T-helper 22 cell (primary cell): ENCODE results near the gene MBOAT1.
"Not testable (repeated sequence)": the region's sequence is repeated elsewhere in the genome, so short reads cannot be mapped to it uniquely, and the experiment has no call there.

ENCODE experiments used
- DNase-seq: peaks from one replicate; pipeline ENCODE4 v3.0.0-alpha.2; 2020; ENCODE audit warnings: low read depth

The MBOAT1 gene, protein sequence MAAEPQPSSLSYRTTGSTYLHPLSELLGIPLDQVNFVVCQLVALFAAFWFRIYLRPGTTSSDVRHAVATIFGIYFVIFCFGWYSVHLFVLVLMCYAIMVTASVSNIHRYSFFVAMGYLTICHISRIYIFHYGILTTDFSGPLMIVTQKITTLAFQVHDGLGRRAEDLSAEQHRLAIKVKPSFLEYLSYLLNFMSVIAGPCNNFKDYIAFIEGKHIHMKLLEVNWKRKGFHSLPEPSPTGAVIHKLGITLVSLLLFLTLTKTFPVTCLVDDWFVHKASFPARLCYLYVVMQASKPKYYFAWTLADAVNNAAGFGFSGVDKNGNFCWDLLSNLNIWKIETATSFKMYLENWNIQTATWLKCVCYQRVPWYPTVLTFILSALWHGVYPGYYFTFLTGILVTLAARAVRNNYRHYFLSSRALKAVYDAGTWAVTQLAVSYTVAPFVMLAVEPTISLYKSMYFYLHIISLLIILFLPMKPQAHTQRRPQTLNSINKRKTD

DNA sequence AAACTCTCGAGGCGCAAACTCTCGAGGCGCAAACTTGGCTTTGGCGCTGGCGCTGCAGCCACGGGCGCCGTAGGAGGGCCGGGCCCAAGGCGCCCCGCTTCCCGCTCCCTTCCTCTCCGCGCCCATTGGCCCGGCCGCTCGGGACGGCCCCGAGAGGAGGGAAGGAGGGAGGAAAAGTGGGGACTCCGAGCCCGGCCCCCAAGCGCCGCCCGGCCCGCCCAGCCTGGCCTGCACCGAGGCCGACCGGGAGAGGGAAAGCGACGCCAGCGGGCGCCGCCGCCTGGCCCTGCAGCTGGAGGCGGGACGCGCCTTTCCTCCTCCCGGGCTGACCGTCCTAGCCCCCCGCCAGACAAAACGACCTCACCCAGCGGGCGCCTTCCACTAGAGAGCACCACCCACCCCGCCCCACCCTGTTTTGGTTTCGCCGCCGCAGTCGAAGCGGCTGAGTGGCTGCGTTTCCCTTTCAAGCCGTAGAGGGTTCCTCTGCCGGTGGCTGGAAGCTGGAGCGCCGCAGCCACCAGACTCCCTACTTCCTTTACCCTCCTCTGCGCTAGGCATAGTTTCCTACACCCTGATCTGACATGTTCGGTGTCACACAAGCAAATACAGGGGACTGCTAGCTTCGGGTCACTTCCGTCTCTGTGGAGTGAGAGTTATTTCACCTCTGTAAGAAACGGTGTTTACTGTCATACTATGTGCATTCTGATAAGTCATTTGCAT lies at the start of gene MBOAT1:
Gene MBOAT1 (minus strand): TSS at position 78 of the 720 bp plus-strand sequence. CDS start 235 bp downstream, outside the sequence.
- DNase-seq = peak; percentile 53

DNA sequence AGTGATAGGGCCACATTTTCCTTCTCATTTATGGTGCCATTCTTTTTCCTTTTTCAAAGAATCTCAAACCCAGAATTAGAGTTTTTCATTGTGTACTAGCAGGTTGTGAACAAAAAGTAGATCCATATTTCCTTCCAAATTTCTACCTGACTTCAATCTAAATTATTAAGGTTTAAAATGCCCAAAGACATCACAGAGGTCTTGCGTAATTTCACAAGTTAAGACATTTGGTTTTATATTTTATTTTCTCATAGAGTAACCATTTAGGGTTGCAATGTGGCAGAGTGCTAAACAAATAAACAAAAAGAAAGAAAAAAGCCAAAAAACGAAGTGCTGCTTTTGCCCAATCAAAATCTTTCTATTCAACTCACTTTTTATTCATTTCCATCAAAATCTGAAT lies 49.4 kb upstream of the MBOAT1 start:
- no peak for DNase-seq

DNA sequence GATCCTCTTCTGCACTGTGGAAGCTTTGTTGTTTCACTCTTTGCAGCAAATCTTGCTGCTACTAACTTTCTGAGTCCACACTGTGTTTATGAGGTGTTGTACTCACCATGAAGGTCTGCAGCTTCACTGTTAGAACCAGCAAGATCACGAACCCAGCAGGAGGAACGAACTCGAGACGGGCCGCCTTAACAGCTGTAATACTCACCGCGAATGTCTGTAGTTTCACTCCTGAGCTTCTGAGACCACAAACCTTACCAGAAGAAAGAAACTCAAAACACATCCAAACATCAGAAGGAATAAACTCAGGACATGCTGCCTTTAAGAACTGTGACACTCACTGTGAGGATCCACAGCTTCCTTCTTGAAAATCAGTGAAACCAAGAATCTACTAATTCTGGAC lies 48.1 kb upstream of the MBOAT1 start:
- DNase-seq = no peak

DNA sequence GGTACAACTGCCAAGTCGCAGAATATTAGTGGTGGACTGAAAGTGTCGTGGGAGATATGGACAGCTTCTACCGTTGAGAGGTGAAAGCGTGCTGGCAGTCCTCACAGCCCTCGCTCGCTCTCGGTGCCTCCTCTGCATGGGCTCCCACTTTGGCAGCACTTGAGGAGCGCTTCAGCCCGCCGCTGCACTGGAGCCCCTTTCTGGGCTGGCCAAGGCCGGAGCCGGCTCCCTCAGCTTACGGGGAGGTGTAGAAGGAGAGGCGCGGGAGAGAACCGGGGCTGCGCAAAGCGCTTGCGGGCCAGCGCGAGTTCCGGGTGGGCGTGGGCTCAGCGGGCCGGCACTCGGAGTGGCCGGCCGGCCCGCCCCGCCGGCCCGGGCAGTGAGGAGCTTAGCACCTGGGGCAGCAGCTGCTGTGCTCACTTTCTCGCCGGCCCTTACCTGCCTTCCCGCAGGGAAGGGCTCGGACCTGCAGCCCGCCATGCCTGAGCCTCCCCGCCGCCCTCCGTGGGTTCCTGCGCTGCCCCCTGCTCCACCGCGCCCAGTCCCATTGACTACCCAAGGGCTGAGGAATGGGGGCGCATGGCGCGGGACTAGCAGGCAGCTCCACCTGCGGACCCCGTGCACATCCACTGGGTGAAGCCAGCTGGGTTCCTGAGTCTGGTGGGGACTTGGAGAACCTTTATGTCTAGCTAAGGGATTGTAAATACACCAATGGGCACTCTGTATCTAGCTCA lies 47.2 kb upstream of the MBOAT1 start:
- DNase-seq = no peak

DNA sequence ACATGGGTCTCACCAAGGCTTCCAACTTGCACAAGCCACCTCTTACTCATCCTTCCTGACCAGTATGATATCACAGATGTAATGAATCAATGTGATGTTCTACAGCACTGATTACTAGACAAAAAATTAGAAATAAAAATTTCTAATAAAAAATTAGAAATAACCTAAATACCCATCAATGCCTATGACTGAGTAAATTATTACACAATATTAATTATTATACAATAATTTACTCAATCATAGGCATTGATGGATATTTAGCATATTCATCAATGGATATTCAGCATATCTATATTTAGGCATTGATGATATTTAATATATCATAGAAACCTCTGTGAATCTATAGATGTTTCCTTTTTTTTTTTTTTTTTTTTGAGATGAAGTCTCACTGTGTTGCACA lies 43.2 kb upstream of the MBOAT1 start:
- no peak for DNase-seq

DNA sequence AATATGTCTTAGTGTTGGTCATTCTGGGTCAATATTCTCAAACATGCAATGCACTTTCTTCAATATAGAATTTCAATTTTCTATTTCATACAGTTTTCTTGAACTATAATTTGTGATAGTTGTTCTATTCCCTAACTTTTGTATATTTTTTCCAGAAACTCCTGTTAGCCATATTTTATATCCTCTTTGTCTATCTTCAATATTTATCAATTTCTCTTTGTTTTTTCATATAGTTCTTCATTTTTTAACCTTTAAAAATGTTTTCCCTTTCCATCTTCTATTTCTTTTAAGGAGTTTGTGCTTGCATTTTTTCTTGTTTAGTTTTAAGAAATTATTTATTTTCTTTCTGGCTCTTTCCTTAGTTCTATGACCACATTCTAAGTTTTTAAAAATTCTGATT lies 42.0 kb upstream of the MBOAT1 start:
- DNase-seq = no peak

GRCh38 chr6:20253021-20253420 lies 40.8 kb upstream of the MBOAT1 start:
- no peak for DNase-seq

DNA sequence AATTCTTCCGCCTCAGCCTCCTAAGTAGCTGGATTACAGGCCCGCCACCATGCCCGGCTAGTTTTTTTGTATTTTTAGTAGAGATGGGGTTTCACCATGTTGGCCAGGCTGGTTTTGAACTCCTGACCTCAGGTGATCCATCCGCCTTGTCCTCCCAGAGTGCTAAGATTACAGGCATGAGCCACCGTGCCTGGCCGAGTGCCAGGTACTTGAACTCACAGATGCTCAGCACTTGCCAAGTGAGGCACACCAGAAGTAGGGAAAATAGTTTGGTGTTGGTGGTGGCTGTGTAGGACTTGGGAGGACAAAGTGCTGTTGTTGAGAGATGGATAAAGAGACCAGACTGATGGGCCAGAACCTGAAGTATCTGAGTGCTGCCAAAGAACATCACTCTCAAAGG lies 40.0 kb upstream of the MBOAT1 start:
- no peak for DNase-seq

DNA sequence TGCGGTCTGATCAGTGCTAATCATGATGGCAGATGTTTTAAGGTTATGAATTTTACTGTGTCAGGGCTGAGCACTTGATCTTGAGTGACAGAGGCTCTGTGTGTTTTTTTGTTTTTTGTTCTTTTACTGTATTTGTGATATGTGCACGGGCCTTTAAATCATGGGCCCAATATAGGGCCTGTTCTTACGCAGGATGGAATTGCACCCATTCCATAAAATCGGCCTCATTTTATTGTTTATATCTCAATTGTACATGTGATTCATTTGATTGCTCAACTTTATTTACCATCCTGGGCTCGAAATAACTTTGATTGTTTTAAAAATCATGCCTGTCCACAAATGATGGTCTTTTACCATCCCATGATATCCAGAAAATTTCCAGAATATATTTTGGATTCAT lies 39.3 kb upstream of the MBOAT1 start:
- no peak for DNase-seq

DNA sequence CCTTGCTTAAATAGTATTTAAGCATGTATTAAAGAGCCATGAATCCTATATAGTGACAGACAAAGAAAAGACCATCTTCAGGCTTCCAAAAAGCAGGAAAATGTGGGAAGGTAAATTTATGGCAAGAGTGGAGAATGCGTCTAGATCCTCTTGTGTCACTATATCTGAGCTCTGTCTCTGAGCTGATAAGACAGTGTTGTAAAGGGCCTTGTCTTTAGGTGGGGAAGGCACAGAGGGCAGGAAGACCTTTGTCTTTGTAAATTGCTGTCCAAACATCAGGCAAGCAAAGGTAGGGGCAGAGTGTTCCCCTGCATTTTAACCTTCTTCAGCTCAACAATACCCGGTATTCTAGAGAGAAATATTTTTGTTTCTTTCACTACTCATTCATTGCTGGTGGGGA lies 33.9 kb upstream of the MBOAT1 start:
- no peak for DNase-seq

- not testable (repeated sequence) for DNase-seq
Observed at GRCh38 chr6:20244807-20245681, 32.8 kb upstream of the MBOAT1 start.

GRCh38 chr6:20243288-20243687 lies 31.0 kb upstream of the MBOAT1 start:
- DNase-seq = no peak

GRCh38 chr6:20242397-20242796 lies 30.1 kb upstream of the MBOAT1 start:
- no peak for DNase-seq

GRCh38 chr6:20241102-20241501 lies 28.8 kb upstream of the MBOAT1 start:
- DNase-seq = no peak

DNA sequence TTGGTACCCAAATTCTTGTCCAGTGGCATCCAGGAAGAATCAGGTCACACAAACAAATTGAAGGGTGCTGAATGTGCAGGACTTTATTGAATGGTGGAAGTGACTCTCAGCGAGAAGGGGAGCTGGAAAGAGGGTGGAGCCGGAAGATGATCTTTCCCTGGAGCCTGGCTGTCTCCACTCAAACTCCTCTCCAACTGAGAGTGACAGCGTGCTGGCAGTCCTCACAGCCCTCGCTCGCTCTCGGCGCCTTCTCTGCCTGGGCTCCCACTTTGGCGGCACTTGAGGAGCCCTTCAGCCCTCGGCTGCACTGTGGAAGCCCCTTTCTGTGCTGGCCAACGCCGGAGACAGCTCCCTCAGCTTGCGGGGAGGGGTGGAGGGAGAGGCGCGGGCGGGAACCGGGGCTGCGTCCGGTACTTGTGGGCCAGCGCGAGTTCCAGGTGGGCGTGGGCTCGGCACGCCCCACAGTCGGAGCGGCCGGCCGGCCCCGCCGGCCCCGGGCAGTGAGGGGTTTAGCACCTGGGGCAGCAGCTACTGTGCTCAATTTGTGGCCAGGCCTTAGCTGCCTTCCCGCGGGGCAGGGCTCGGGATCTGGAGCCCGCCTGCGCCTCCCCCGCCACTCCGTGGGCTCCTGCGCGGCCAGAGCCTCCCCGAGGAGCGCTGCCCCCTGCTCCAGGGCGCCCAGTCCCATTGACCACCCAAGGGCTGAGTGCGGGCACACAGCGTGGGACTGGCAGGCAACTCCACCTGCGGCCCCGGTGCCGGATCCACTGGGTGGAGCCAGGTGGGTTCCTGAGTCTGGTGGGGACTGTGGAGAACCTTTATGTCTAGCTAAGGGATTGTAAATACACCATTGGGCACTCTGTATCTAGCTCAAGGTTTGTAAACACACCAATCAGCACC lies 26.7 kb upstream of the MBOAT1 start:
- no peak for DNase-seq

- DNase-seq = no peak
Observed at GRCh38 chr6:20237677-20238460, 25.6 kb upstream of the MBOAT1 start.

GRCh38 chr6:20236909-20237600 lies 24.8 kb upstream of the MBOAT1 start:
- no peak for DNase-seq

DNA sequence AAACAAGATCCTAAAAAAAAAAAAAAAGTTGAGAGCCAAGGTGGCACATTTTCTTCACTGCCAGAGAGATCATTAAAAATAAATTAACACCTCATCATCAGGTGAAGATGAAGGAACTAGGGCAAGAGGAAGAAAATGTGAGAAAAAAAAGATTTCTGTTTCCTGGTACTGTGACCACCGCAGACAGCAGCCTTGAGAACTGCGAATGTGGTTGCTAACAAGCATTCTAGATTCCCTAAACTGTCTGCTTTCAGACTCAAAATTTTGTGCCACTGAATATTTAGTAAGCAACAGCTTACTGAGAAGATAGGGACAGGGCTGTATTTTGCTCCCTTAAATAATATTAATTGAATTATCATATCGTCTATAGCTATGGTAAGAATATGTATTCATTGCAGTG lies 24.1 kb upstream of the MBOAT1 start:
- no peak for DNase-seq

DNA sequence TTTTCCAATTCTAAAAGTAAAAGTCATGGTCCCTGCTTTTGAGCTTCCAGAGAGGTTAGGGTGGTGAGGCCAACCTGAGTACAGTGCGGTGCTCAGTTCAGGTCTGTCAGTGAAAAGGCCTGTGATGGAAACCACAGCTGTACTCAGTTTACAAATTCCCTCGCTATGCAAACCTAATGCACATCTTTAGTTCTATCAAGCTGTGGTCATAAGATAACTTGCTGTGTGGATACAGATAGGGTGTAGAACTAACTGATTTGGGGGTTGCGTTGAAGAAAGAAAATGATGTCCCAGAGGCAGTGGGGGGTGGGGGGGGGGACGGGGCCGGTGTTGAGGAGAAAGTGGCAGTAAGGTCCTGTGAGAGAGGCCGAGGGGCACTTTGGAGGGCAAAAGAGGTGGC lies 22.8 kb upstream of the MBOAT1 start:
- no peak for DNase-seq
